CD4-positive, alpha-beta memory T cell (primary cell): Measurements from ENCODE around the gene GID4. TPM values are rescaled to one million over a fixed set of nuclear protein-coding genes. Genes with fewer than 3 reads are reported as not detected.

Experiments
- CTCF ChIA-PET: fragments of 350-600 bp; sonication (Branson Sonifier 250); formaldehyde crosslinking; loops from one replicate; lab custom pipeline; 2021; ENCODE audit warnings: inconsistent platforms; ENCODE audit not compliant: partially characterized antibody; lab: Charles Lee
- POLR2A ChIA-PET: fragments of 350-600 bp; sonication (Branson Sonifier 250); formaldehyde crosslinking; loops from one replicate; lab custom pipeline; 2021; ENCODE audit not compliant: partially characterized antibody; lab: Charles Lee
- DNase-seq, 5 donors: peaks; one replicate each; pipeline versions ENCODE4 v3.0.0 to v3.0.0-alpha.2; 2020 to 2022; ENCODE audit warnings: mixed read lengths in 1 of 5
- H3K27ac ChIP-seq: one replicate; pipeline ENCODE4 v1.7.0; 2013; ENCODE audit warnings: low read depth, low read length
- H3K27me3 ChIP-seq: 2 replicates; pipeline ENCODE4 v1.7.0; 2013; ENCODE audit warnings: mild to moderate bottlenecking, low read length, moderate library complexity; ENCODE audit not compliant: insufficient read depth
- H3K36me3 ChIP-seq: 2 replicates; pipeline ENCODE4 v1.7.0; 2013; ENCODE audit warnings: mild to moderate bottlenecking, low read length, moderate library complexity; ENCODE audit not compliant: insufficient read depth
- H3K4me1 ChIP-seq: 2 replicates; pipeline ENCODE4 v1.7.0; 2013; ENCODE audit warnings: mild to moderate bottlenecking, low read length, moderate library complexity; ENCODE audit not compliant: insufficient read depth
- H3K4me3 ChIP-seq, 2 donors: one replicate each; pipeline ENCODE4 v1.7.0; 2013; ENCODE audit warnings: low read length in 2 of 2, mild to moderate bottlenecking in 1 of 2
- H3K9me3 ChIP-seq, 2 donors: one replicate each; pipeline ENCODE4 v1.7.0; 2013; ENCODE audit warnings: low read length in 2 of 2, control low read depth in 1 of 2; ENCODE audit not compliant: control insufficient read depth in 1 of 2
- H3K27ac Mint-ChIP-seq, 7 donors: one replicate each; pipeline ENCODE4 v1.8.0; 2020 to 2021; ENCODE audit warnings: mixed read lengths in 7 of 7, mild to moderate bottlenecking in 6 of 7, inconsistent platforms in 3 of 7, moderate library complexity in 3 of 7
- H3K27me3 Mint-ChIP-seq, 2 donors: one replicate each; pipeline ENCODE4 v1.8.0; 2020 to 2021; ENCODE audit warnings: mixed read lengths in 2 of 2
- H3K36me3 Mint-ChIP-seq, 2 donors: one replicate each; pipeline ENCODE4 v1.8.0; 2020 to 2021; ENCODE audit warnings: mixed read lengths in 2 of 2, inconsistent platforms in 1 of 2, mild to moderate bottlenecking in 1 of 2
- H3K4me1 Mint-ChIP-seq, 4 donors: one replicate each; pipeline ENCODE4 v1.8.0; 2020 to 2021; ENCODE audit warnings: mixed read lengths in 4 of 4, mild to moderate bottlenecking in 1 of 4
- H3K4me3 Mint-ChIP-seq, 8 donors: one replicate each; pipeline ENCODE4 v1.8.0; 2020 to 2021; ENCODE audit warnings: mixed read lengths in 8 of 8, mild to moderate bottlenecking in 7 of 8, moderate library complexity in 6 of 8, inconsistent platforms in 3 of 8
- H3K9me3 Mint-ChIP-seq, 8 donors: one replicate each; pipeline ENCODE4 v1.8.0; 2020 to 2021; ENCODE audit warnings: mixed read lengths in 8 of 8, mild to moderate bottlenecking in 5 of 8, inconsistent platforms in 3 of 8, moderate library complexity in 1 of 8
- intact Hi-C: fragments of 100-400 bp; cut with micrococcal nuclease; formaldehyde crosslinking; loops from one replicate; pipeline ENCODE4 v1.15.1; 2023
- polyA plus RNA-seq, 2 donors: library from polyadenylated mRNA; unstranded; fragments of 300-500 nt; fragmentation: Illumina TruSeq; gene quantifications; one replicate each; pipeline ENCODE4 v1.2.3, GENCODE V29; 2021
- total RNA-seq, 2 experiments: library from RNA; stranded (reverse); gene quantifications; one replicate each; pipeline ENCODE4 v1.2.3, GENCODE V29; 2021

Gene GID4
- total and polyA plus RNA-seq, 4 experiments from 2014 or later, result 6.5 to 13.1 (median 9.8) TPM

DNA sequence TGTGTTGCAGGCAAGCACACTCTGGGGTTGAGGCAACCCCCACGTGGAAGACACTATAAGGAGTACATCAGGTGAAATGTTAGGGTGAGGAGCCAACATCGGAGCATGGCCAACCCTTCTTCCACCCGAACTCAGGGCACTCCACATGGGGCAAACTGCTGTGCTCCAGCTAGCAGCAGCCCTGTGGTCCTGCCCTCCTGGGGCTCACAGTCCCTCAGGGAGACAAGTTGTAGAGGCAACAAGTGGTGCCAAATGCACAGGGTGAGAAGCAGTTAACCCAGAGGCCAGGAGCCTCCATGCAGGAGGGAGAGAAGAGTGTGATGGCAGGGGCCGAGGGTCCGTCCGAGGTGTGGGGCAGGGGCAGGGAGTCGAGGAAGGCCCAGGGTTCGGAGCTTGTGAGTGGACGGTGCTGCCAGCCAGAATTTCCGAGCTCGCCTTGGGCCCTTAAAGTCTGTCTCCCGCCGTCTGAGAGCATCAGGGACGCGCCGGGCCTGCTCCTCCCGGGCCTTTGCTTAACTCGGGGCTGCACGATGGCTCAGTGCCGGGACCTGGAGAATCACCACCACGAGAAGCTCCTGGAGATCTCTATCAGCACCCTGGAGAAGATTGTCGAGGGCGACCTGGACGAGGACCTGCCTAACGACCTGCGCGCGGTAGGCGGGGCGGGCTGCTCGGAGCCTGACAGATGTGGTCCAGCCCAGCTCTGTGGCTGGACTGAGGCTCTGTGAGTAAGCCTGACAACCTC, 32.5 kb upstream of the GID4 start:
- peaks cover 15 to 30% of the 10 kb centered on the region in 2 donors for H3K36me3 Mint-ChIP-seq
- no peaks in the 10 kb centered on the region for H3K4me1 ChIP-seq
- no peaks in the 10 kb centered on the region for H3K9me3 ChIP-seq
- ChIA-PET POLR2A (no interaction called here), CTCF (no interaction called here)
- intact Hi-C loops, result no loop called here
- no peaks in the 10 kb centered on the region for H3K27me3 ChIP-seq
- DNase-seq, result no peak
- peak overlapping the region in 1 of 7 donors; percentile 59 for H3K27ac Mint-ChIP-seq
- no peak overlapping the region for H3K27ac ChIP-seq
- no peak overlapping the region for H3K4me3 ChIP-seq
- H3K27me3 Mint-ChIP-seq, result no peaks in the 10 kb centered on the region
- H3K4me3 Mint-ChIP-seq, result no peak overlapping the region
- H3K9me3 Mint-ChIP-seq, result no peaks in the 10 kb centered on the region
- H3K4me1 Mint-ChIP-seq, result peaks cover 0 to 2% (median 0%) of the 10 kb centered on the region in 4 donors
- H3K36me3 ChIP-seq, result no peaks in the 10 kb centered on the region

DNA sequence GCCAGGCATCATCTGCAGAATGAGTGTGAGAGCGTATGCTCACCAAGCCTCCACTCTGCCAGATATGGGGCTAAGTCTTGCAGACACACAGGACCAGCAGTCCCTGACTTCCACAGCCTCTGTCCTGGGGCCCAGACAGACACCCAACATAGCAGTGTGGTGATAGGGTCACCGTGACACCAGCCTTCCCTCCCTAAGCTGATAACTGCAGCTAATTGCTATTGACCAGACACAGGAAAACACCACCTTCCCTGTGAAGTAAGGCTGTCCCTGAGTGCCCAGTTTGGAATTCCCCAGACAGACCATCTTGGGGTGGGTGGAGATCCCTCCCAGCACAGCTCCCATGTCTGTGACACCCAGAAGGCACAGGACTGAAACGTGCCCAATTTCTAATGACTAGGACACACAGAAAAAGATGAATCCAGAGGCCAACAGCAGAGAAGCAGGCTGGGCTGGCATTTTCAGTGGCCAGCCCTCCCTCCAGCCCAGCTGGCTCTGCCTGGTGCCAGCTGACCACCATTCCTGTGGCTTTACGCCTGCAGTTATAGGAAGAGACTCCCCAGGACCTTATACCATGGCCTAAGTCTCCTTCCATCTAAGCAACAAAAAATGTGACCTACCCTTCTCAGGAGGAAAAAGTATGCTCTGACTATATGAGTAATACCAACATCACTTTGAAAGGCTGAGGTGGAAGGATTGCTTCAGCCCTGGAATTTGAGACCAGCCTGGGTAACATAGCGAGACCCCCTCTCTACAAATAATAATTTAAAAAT, 30.5 kb upstream of the GID4 start:
- Mint-ChIP-seq H3K9me3 (no peaks in the 10 kb centered on the region), H3K27ac (no peak overlapping the region), H3K4me3 (no peak overlapping the region), H3K4me1 (peaks cover 0 to 2% (median 0%) of the 10 kb centered on the region in 4 donors), H3K36me3 (peaks cover 23 to 44% of the 10 kb centered on the region in 2 donors), H3K27me3 (no peaks in the 10 kb centered on the region)
- no peaks in the 10 kb centered on the region for H3K36me3 ChIP-seq
- no peak overlapping the region for H3K4me3 ChIP-seq
- DNase-seq, result no peak
- intact Hi-C loops, result no loop called here
- POLR2A ChIA-PET, result no interaction called here
- no peak overlapping the region for H3K27ac ChIP-seq
- no peaks in the 10 kb centered on the region for H3K9me3 ChIP-seq
- no peaks in the 10 kb centered on the region for H3K27me3 ChIP-seq
- CTCF ChIA-PET, result no interaction called here
- no peaks in the 10 kb centered on the region for H3K4me1 ChIP-seq

DNA sequence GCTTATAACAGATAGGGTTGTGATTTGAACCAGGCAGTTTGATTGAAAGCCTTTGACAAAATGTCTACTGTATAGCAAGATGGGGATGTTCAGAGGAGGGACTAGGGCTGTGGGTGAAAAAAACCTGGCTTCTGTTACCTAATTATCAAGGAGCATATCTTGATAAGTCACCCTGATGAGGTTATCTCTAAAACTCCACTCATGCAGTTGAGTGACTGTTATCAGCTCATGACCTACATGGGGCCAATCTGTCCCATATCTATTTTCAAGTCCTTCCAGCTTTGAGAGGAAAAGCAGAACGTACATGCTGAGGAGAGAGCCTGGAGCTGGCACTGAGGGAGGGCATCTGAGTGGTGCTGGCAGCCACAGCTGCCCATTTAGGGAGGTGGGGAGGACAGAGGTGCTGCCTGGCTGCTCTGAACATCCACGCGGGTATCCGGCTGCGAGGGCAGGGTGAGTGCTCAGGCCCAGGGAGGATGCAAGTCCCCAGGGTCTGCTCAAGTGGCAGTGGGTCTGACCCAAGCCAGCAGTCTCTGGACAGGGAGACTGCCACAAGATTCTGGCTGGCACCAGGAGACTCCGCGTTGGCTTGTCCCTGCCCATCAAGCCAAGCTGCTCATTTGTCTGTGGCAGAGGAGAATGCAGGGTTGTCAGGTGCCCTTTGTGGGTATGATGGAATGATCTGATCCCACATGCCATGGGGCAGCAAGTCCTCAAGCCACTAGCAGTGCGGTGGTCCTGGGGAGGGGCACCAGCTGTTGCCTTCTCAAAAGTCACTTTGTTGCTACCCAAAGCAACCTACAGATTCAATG, 29.4 kb upstream of the GID4 start:
- H3K9me3 Mint-ChIP-seq, result no peaks in the 10 kb centered on the region
- ChIA-PET POLR2A (no interaction called here), CTCF (interaction anchor here (2.0 kb wide), 1 partner anchor 16 kb away, joined by 5 read pairs; no protein-coding TSS in a partner anchor)
- Histone ChIP-seq H3K4me3 (no peak overlapping the region), H3K9me3 (no peaks in the 10 kb centered on the region), H3K4me1 (no peaks in the 10 kb centered on the region), H3K36me3 (no peaks in the 10 kb centered on the region), H3K27me3 (no peaks in the 10 kb centered on the region), H3K27ac (no peak overlapping the region)
- intact Hi-C loops, result no loop called here
- DNase-seq, result no peak
- peaks cover 28 to 46% of the 10 kb centered on the region in 2 donors for H3K36me3 Mint-ChIP-seq
- peaks cover 0 to 2% (median 0%) of the 10 kb centered on the region in 4 donors for H3K4me1 Mint-ChIP-seq
- peak overlapping the region in 1 of 7 donors; percentile 41 for H3K27ac Mint-ChIP-seq
- no peaks in the 10 kb centered on the region for H3K27me3 Mint-ChIP-seq
- H3K4me3 Mint-ChIP-seq, result no peak overlapping the region

DNA sequence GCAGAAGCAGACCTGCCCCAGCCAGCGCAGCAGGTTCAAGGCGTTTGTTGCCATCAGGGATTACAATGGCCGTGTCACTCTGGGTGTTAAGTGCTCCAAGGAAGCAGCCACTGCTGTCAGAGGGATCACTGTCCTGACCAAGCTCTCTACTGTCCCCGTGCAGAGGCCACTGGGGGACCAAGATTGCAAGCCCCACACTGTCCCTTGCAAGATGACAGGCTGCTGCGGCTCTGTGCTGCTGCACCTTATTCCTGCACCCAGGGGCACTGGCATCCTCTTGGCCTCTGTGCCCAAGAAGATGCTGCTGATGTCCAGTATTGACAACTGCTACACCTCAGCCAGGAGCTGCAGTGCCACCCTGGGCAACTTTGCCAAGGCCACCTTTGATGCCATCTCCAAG, 27.9 kb upstream of the GID4 start:
- Histone ChIP-seq H3K27me3 (no peaks in the 10 kb centered on the region), H3K27ac (no peak overlapping the region), H3K4me1 (no peaks in the 10 kb centered on the region), H3K36me3 (no peaks in the 10 kb centered on the region), H3K9me3 (no peaks in the 10 kb centered on the region), H3K4me3 (no peak overlapping the region)
- H3K27ac Mint-ChIP-seq, result no peak overlapping the region
- DNase-seq, result no peak
- peaks cover 31 to 46% of the 10 kb centered on the region in 2 donors for H3K36me3 Mint-ChIP-seq
- H3K4me3 Mint-ChIP-seq, result no peak overlapping the region
- intact Hi-C loops, result no loop called here
- POLR2A ChIA-PET, result no interaction called here
- H3K4me1 Mint-ChIP-seq, result no peaks in the 10 kb centered on the region
- CTCF ChIA-PET, result interaction anchor here (2.0 kb wide), 1 partner anchor 15 kb away, joined by 5 read pairs; no protein-coding TSS in a partner anchor
- no peaks in the 10 kb centered on the region for H3K9me3 Mint-ChIP-seq
- no peaks in the 10 kb centered on the region for H3K27me3 Mint-ChIP-seq

DNA sequence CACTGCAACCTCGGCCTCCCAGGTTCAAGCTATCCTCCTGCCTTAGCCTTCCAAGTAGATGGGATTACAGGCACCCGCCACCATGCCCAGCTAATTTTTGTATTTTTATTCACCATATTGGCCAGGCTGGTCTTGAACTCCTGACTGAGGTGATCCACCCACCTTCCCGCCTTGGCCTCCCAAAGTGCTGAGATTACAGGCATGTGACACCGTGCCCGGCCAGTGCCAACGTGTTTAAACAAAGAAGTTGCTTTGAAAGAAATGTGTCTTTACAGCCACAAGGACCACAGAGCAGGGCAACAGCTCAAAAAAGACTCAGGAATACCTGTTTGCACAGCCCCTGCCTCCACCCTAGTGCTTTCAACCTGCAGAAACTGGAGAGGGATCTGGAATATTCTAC, 25.2 kb upstream of the GID4 start:
- Histone ChIP-seq H3K36me3 (no peaks in the 10 kb centered on the region), H3K4me3 (no peak overlapping the region), H3K27ac (no peak overlapping the region), H3K4me1 (no peaks in the 10 kb centered on the region), H3K27me3 (no peaks in the 10 kb centered on the region), H3K9me3 (no peaks in the 10 kb centered on the region)
- H3K4me3 Mint-ChIP-seq, result no peak overlapping the region
- intact Hi-C loops, result no loop called here
- DNase-seq, result no peak
- no peaks in the 10 kb centered on the region for H3K4me1 Mint-ChIP-seq
- H3K27me3 Mint-ChIP-seq, result no peaks in the 10 kb centered on the region
- H3K27ac Mint-ChIP-seq, result no peak overlapping the region
- ChIA-PET POLR2A (no interaction called here), CTCF (interaction anchor here (0.8 kb wide), 1 partner anchor 12 kb away, joined by 3 read pairs; no protein-coding TSS in a partner anchor)
- no peaks in the 10 kb centered on the region for H3K9me3 Mint-ChIP-seq
- peaks cover 29 to 39% of the 10 kb centered on the region in 2 donors for H3K36me3 Mint-ChIP-seq

DNA sequence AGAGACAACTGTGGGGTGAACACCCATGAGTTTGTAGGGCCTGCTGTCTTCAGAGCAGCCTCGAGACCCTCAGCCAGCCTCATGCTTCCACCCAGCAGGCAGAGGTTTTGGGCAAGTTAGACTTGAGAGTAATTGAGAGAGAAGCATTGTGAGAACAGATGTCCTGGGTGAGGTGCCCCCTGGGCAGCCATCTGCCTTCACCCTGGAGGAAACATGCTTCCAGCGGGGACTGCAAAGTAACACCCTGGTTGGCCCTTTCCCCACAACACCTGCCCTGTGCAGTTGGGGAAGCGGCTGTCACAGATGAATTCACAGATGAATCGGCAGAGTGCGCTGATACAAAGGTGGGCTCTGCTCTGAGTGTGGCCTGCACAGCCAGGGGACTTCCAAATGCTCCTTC, 23.6 kb upstream of the GID4 start:
- H3K4me3 ChIP-seq, result no peak overlapping the region
- Mint-ChIP-seq H3K4me1 (no peaks in the 10 kb centered on the region), H3K9me3 (no peaks in the 10 kb centered on the region), H3K4me3 (no peak overlapping the region), H3K36me3 (peaks cover 24 to 41% of the 10 kb centered on the region in 2 donors), H3K27ac (no peak overlapping the region), H3K27me3 (no peaks in the 10 kb centered on the region)
- POLR2A ChIA-PET, result no interaction called here
- no peak for DNase-seq
- no peaks in the 10 kb centered on the region for H3K27me3 ChIP-seq
- H3K4me1 ChIP-seq, result no peaks in the 10 kb centered on the region
- CTCF ChIA-PET, result no interaction called here
- intact Hi-C loops, result no loop called here
- no peaks in the 10 kb centered on the region for H3K9me3 ChIP-seq
- H3K36me3 ChIP-seq, result no peaks in the 10 kb centered on the region
- no peak overlapping the region for H3K27ac ChIP-seq

DNA sequence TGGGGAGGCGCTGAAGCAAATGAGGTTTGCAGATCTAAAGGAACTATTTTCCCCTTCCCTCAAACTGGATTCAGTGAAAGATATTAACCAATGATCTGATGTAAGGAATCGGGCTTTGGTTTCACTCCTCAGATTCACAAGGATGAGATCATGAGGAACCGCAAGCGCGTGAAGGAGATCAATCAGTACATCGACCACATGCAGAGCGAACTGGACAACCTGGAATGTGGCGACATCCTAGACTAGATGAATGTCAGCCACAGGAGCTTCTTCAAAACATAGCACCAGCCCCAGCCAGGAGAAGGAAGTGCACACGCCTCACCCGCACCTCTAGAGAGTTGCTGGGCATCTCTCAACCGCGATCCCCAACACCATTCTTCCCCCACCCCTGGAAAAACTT, 22.8 kb upstream of the GID4 start:
- Mint-ChIP-seq H3K27ac (no peak overlapping the region), H3K9me3 (no peaks in the 10 kb centered on the region), H3K27me3 (no peaks in the 10 kb centered on the region), H3K36me3 (peaks cover 24 to 44% of the 10 kb centered on the region in 2 donors), H3K4me1 (no peaks in the 10 kb centered on the region), H3K4me3 (no peak overlapping the region)
- intact Hi-C loops, result no loop called here
- H3K9me3 ChIP-seq, result no peaks in the 10 kb centered on the region
- no peaks in the 10 kb centered on the region for H3K4me1 ChIP-seq
- H3K4me3 ChIP-seq, result no peak overlapping the region
- H3K36me3 ChIP-seq, result no peaks in the 10 kb centered on the region
- CTCF ChIA-PET, result no interaction called here
- H3K27me3 ChIP-seq, result no peaks in the 10 kb centered on the region
- no peak for DNase-seq
- H3K27ac ChIP-seq, result no peak overlapping the region
- POLR2A ChIA-PET, result no interaction called here
